ENCODE measurements around the gene SENP2. TPM values are rescaled to one million over a fixed set of nuclear protein-coding genes. Genes with fewer than 3 reads are reported as not detected.

Gene SENP2
- total RNA-seq, 4 donors from 2014 or later: 27.5 to 84.9 (median 28.9) TPM

GRCh38 chr3:185606196-185606595 lies 20.1 kb downstream of the SENP2 start:
- Histone ChIP-seq H3K4me3 (no peak overlapping the region), H3K9me3 (no peaks in the 10 kb centered on the region), H3K4me1 (no peaks in the 10 kb centered on the region), H3K36me3 (peaks cover 2 to 97% (median 34%) of the 10 kb centered on the region in 3 donors), H3K27me3 (no peaks in the 10 kb centered on the region), H3K27ac (no peak overlapping the region)
- DNase-seq (ENCODE audit: low spot score in 2 of 2): no peak
- TF ChIP-seq POLR2A (IDR thresholded peaks at IDR 0.05): no peak
- TF ChIP-seq CTCF (IDR thresholded peaks at IDR 0.05): no peak
- TF ChIP-seq EP300 (IDR thresholded peaks at IDR 0.05): no peak
- 83 to 87% methylated on average over 4 of the region's 4 CpGs for WGBS, 2 donors

- no peak for DNase-seq (ENCODE audit: low spot score in 2 of 2)
- Histone ChIP-seq H3K36me3 (peaks cover 2 to 97% (median 25%) of the 10 kb centered on the region in 3 donors), H3K4me3 (no peak overlapping the region)
Observed at GRCh38 chr3:185613016-185613415, 26.9 kb downstream of the SENP2 start.

GRCh38 chr3:185623939-185624665 lies 38.0 kb downstream of the SENP2 start:
- H3K27me3 ChIP-seq: no peaks in the 10 kb centered on the region
- peaks cover 0 to 6% (median 2%) of the 10 kb centered on the region in 4 donors for H3K4me1 ChIP-seq
- no peak overlapping the region for H3K4me3 ChIP-seq
- H3K36me3 ChIP-seq: peaks cover 0 to 92% (median 2%) of the 10 kb centered on the region in 3 donors
- 95 to 96% methylated on average over 7 of the region's 7 CpGs for WGBS, 2 donors
- no peak for TF ChIP-seq CTCF (IDR thresholded peaks at IDR 0.05)
- TF ChIP-seq EP300 (IDR thresholded peaks at IDR 0.05): no peak
- TF ChIP-seq POLR2A (IDR thresholded peaks at IDR 0.05): no peak
- no peaks in the 10 kb centered on the region for H3K9me3 ChIP-seq
- DNase-seq (ENCODE audit: low spot score in 2 of 2): no peak
- no peak overlapping the region for H3K27ac ChIP-seq

More at GRCh38 chr3:185613016-185613415, 26.9 kb downstream of the SENP2 start:
- WGBS, 2 donors: 87 to 93% methylated on average over 6 of the region's 6 CpGs
- no peaks in the 10 kb centered on the region for H3K27me3 ChIP-seq
- TF ChIP-seq EP300 (IDR thresholded peaks at IDR 0.05) (no peak), CTCF (IDR thresholded peaks at IDR 0.05) (no peak), POLR2A (IDR thresholded peaks at IDR 0.05) (no peak)
- no peaks in the 10 kb centered on the region for H3K9me3 ChIP-seq
- H3K27ac ChIP-seq: no peak overlapping the region
- H3K4me1 ChIP-seq: no peaks in the 10 kb centered on the region

- DNase-seq (ENCODE audit: low spot score in 2 of 2): no peak
- Histone ChIP-seq H3K4me1 (peaks cover 0 to 23% (median 16%) of the 10 kb centered on the region in 4 donors), H3K9me3 (no peaks in the 10 kb centered on the region), H3K27me3 (no peaks in the 10 kb centered on the region), H3K27ac (no peak overlapping the region), H3K36me3 (peaks cover 0 to 75% (median 2%) of the 10 kb centered on the region in 3 donors), H3K4me3 (no peak overlapping the region)
- 55 to 69% methylated on average over 1 of the region's 1 CpG for WGBS, 2 donors
- TF ChIP-seq CTCF (IDR thresholded peaks at IDR 0.05) (no peak), POLR2A (IDR thresholded peaks at IDR 0.05) (no peak), EP300 (IDR thresholded peaks at IDR 0.05) (no peak)
Observed at GRCh38 chr3:185625784-185626183, 39.7 kb downstream of the SENP2 start.

GRCh38 chr3:185629554-185630181 lies 43.6 kb downstream of the SENP2 start:
- 56 to 62% methylated on average over 4 of the region's 4 CpGs for WGBS, 2 donors
- TF ChIP-seq CTCF (IDR thresholded peaks at IDR 0.05): no peak
- no peak for TF ChIP-seq EP300 (IDR thresholded peaks at IDR 0.05)
- Histone ChIP-seq H3K9me3 (no peaks in the 10 kb centered on the region), H3K36me3 (peaks cover 0 to 49% (median 0%) of the 10 kb centered on the region in 3 donors), H3K27ac (peak overlapping the region in 3 of 4 donors; percentile 67 to 87 (median 85)), H3K27me3 (no peaks in the 10 kb centered on the region), H3K4me1 (peaks cover 0 to 30% (median 16%) of the 10 kb centered on the region in 4 donors), H3K4me3 (no peak overlapping the region)
- no peak for DNase-seq (ENCODE audit: low spot score in 2 of 2)

Data from tibial nerve (tissue), 4 donors.